Renal cortical epithelial cell (primary cell): ENCODE results near the gene PIP5KL1. TPM values are rescaled to one million over a fixed set of nuclear protein-coding genes. Genes with fewer than 3 reads are reported as not detected.
"Not testable (repeated sequence)": the region's sequence is repeated elsewhere in the genome, so short reads cannot be mapped to it uniquely, and the experiment has no call there.

Experiments used
- DNase-seq: peaks from one replicate; pipeline ENCODE4 v3.0.0-alpha.2; 2011; ENCODE audit warnings: low read depth
- total RNA-seq: library from RNA; depleted of rRNA; stranded (reverse); fragments of >200 nt; gene quantifications from 2 replicates; pipeline ENCODE4 v1.2.3, GENCODE V29; 2014

The PIP5KL1 gene
- total RNA-seq, 1 donor from 2014 or later = 0.65 TPM

GRCh38 chr9:127890053-127890452, 40.5 kb downstream of the PIP5KL1 start:
- DNase-seq = no peak

- DNase-seq = no peak
These were observed 42.8 kb downstream of the PIP5KL1 start for GRCh38 chr9:127887792-127888191.

DNA sequence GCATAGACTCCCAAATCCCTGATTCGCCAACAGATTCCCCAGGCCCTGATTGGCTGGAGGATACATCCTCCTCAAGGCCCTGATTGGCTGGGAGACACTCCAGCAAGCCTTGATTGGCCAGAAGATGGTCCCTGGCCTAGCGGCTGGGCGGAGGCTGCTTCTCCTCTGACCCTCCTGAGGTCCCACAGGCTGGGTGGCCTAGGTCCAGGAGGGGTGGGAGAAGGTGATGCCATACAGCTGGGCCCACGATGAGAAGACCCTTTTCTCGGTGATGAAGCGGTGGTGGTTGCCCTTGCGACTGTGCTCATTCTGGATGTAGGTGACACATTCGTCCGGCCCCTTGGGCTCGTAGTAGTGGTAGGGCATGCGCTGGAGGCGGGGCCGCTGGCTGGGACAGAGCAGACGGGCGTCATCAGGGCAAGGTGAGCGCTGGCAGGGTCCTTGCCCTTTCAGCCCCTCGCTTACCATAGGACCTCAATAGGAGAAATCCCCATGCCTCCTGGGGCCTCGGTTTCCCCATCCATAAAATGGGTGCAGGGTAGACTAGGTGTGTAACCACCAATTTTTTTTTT, 44.1 kb downstream of the PIP5KL1 start:
- DNase-seq = no peak

GRCh38 chr9:127885508-127886281, 44.9 kb downstream of the PIP5KL1 start:
- no peak for DNase-seq

- no peak for DNase-seq
These were observed 45.5 kb downstream of the PIP5KL1 start for GRCh38 chr9:127884976-127885490.

DNA sequence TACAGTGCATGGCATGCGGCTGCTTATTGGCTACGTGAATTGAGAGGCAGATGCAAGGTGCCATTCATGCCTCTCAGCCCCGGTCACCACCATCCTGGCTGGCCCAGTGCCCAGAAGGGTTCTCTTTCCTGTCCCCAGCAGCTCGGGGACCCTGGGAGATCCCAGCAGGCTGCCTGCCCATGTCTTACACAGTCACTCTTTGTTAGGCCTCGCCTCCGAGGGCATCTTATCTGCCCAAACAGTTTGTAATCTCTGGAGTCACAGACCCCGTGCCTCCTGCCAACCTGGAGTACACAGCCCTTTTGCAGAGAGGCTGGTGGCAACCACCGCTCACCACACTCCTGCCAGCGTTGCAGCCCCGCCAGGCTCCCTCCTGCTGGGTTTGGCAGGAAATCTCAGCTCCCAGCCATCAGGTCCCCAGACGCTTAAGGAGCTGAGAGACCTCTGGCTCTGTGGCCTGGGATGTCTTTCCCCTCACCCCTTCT, 46.1 kb downstream of the PIP5KL1 start:
- DNase-seq = no peak

DNA sequence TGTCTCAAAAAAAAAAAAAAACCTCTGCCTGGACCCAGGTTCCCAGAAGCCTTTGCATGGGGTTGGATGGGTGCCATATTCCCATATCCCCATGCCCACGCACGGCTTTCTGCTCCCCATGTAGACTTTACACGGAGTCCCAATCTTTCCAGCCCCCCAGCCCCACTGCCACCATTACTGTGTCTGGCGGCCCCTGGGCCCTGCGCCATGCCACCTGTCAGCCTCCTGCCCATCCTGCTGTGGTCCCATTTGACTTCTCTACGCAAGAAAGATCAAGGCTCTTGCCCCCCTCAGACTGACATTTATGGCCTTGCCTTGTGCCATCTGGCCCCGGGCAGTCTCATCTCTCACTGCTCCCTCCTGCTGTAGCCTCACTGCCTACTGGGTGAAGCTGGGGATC, 46.6 kb downstream of the PIP5KL1 start:
- no peak for DNase-seq

DNA sequence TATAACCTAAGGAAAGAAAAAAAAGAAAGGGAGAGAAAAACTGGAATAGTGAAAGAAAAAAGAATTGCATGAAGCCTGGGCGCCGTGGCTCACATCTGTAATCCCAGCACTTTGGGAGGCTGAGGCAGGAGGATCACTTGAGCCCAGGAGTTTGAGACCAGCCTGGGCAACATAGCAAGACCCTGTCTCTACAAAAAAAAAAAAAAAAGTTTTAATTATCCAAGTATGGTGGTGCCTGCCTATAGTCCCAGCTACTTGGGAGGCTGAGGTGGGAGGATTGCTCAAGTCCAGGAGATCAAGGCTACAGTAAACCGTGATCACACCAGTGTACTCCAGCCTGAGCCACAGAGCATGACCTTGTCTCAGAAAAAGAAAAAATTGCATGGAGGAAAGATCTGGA, 48.9 kb downstream of the PIP5KL1 start:
- not testable (repeated sequence) for DNase-seq

GRCh38 chr9:127880143-127880542, 50.4 kb downstream of the PIP5KL1 start:
- DNase-seq = no peak

GRCh38 chr9:127878652-127879390, 51.8 kb downstream of the PIP5KL1 start:
- DNase-seq = no peak

- no peak for DNase-seq
These were observed 52.5 kb downstream of the PIP5KL1 start for GRCh38 chr9:127878001-127878651.

DNA sequence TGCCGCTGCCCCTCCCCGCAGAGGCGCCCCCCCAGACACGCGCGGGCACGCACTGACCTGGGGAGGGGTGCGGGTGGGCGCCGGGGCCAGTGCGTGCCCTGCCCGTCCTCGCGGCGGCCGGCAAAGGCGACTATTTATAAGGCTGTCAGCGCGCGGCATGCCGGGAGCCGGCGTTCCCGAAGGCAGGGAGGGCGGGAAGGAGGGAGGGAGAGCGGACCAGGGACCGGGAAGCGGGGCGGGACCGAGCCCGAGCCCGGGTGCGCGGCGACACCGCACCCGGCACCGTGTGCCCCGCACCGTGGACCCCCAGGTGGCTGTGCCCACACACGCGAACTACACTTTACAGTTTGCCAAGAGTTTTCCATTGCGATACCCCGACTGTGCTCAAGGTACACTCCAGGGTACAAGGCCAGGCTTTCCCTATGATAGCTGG, 53.0 kb downstream of the PIP5KL1 start, which contains the start of gene AK1:
TSS of gene AK1 (minus strand) at position 110 of the 433 bp plus-strand sequence. CDS start 3,058 bp downstream, outside the sequence.
- DNase-seq = no peak

DNA sequence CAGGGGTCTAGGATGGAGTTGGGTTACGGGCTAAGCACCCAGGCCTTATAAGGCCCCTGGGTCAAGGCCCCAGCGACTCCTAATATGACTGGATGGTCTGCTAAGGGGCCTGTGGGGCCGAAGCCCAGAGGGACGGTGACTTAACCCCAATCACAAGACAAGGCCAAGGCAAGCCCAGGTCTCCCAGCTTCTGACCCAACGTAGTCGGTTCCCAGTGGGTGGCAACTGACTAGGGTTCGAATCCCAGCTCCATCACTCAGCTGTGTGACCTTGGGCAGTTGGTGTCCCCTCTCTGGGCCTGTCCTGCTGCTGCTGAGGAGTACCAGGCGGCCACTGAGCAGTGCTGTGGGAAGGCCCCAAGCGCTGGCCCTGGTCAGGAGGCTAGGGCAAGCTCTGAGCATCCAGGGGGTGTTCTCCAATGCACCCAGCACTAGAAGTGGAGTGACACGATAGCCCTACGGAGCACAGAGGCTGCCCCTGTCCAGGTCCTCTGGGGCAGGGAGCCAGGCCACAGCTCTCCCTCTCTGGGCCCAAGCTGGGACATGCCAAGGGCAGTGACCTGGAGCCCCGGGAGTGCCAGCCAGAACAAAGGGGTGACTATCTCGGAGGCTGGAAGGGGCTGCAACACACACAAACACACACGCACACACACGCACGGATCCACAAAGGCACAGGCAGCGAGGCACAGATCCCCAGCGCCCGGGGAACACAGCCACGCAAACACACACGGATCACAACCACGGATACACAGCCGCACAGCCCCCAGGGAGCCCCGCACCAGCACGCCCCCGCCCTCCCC, 53.6 kb downstream of the PIP5KL1 start:
- no peak for DNase-seq

- no peak for DNase-seq
These were observed 54.4 kb downstream of the PIP5KL1 start for GRCh38 chr9:127876026-127876763.

DNA sequence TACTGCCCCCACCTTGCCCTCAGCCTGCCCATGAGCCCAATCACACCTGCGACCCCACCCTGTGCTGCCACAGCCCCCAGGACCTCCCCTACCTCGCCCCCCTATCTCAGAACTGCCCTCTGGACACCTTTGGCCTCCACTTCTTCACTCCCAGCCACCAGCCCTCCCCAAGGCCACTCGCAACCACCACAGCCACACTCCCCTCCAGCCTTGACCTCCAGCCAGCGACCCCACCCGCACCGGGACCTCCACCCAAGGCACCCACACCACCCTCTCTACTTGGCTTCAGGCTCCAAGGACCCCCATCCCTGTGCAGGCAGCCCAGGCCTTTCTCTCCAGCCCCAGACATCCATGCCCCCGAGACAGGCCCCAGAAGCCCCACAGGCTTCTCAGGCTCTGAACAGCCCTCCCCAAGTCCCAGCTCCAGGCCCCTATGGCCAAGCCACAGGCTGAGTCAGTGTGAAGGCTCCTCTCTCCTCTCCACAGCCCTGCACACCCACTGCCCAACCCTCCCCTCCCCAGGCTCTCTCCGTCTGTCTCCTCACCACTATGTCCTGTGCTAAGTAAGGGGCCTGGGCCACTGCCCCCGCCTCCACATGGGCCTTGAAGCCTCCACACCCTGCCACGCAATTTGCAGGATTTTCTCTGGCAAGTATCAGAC, 55.1 kb downstream of the PIP5KL1 start:
- no peak for DNase-seq

- peak; percentile 31 for DNase-seq
These were observed 56.0 kb downstream of the PIP5KL1 start for GRCh38 chr9:127874301-127875221.

GRCh38 chr9:127873886-127874285, 56.7 kb downstream of the PIP5KL1 start:
- DNase-seq = no peak

GRCh38 chr9:127873223-127873691, 57.3 kb downstream of the PIP5KL1 start:
- DNase-seq = no peak
